ENCODE data around the gene EGFL7. TPM values are rescaled to one million over a fixed set of nuclear protein-coding genes. Genes with fewer than 3 reads are reported as not detected.

The EGFL7 gene
- total RNA-seq, 1 donor from 2014 or later, result 6.9 TPM

GRCh38 chr9:136659861-136660784 lies 2.6 kb upstream of the EGFL7 start:
- H3K27me3 Mint-ChIP-seq (ENCODE audit: unreplicated experiment), result peaks cover 2% of the 10 kb centered on the region
- no peak overlapping the region for H3K4me3 Mint-ChIP-seq (ENCODE audit: unreplicated experiment)
- TF ChIP-seq, protein P1, sequence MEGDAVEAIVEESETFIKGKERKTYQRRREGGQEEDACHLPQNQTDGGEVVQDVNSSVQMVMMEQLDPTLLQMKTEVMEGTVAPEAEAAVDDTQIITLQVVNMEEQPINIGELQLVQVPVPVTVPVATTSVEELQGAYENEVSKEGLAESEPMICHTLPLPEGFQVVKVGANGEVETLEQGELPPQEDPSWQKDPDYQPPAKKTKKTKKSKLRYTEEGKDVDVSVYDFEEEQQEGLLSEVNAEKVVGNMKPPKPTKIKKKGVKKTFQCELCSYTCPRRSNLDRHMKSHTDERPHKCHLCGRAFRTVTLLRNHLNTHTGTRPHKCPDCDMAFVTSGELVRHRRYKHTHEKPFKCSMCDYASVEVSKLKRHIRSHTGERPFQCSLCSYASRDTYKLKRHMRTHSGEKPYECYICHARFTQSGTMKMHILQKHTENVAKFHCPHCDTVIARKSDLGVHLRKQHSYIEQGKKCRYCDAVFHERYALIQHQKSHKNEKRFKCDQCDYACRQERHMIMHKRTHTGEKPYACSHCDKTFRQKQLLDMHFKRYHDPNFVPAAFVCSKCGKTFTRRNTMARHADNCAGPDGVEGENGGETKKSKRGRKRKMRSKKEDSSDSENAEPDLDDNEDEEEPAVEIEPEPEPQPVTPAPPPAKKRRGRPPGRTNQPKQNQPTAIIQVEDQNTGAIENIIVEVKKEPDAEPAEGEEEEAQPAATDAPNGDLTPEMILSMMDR (IDR thresholded peaks at IDR 0.05), result no peak
- H3K4me1 Mint-ChIP-seq (ENCODE audit: unreplicated experiment), result peaks cover 3% of the 10 kb centered on the region
- no peaks in the 10 kb centered on the region for H3K9me3 Mint-ChIP-seq (ENCODE audit: unreplicated experiment)
- H3K36me3 Mint-ChIP-seq (ENCODE audit: unreplicated experiment), result no peaks in the 10 kb centered on the region
- H3K27ac Mint-ChIP-seq (ENCODE audit: unreplicated experiment), result no peak overlapping the region
- no peak for DNase-seq (ENCODE audit: extremely low spot score, unreplicated experiment)

GRCh38 chr9:136660971-136661550 lies 1.7 kb upstream of the EGFL7 start:
- Mint-ChIP-seq H3K4me3 (ENCODE audit: unreplicated experiment) (no peak overlapping the region), H3K4me1 (ENCODE audit: unreplicated experiment) (peaks cover 2% of the 10 kb centered on the region), H3K36me3 (ENCODE audit: unreplicated experiment) (no peaks in the 10 kb centered on the region), H3K27ac (ENCODE audit: unreplicated experiment) (no peak overlapping the region), H3K9me3 (ENCODE audit: unreplicated experiment) (no peaks in the 10 kb centered on the region), H3K27me3 (ENCODE audit: unreplicated experiment) (peaks cover 2% of the 10 kb centered on the region)
- DNase-seq (ENCODE audit: extremely low spot score, unreplicated experiment), result no peak
- TF ChIP-seq, protein P1 (IDR thresholded peaks at IDR 0.05), result no peak

DNA sequence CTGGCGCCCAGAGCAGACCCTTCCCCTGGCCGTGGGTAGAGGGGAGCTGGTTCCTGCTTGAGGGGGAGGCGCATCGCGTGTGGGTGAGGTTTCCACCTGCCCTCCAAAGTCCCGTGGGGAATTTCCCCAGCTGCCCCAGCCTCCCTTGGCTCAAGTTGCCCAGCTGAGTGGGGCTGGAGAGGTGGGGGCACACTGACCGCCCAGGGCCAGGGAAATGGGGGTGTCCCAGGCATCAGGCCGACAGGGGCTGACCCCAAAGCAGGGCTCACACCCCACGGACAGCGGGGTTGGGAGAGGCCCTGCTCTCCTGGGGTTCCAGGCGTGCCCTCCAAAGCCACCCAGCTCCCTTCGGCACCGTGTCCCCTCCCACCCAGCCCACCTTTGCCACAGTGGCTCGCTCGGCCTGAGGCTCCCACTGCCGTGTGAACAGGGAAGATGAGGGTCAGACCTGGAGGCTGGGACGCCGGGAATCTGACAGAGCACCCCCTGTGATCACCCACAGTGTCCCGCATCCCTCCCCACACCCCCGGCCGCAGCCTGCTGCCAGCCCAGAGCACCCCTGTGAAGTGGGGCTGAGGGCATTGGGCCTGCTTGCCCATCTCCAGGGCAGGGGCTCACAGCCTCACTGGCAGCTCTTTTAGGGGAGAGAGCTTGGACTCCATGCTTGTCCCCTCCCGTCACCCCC lies 933 bp upstream of the EGFL7 start:
- no peak for DNase-seq (ENCODE audit: extremely low spot score, unreplicated experiment)
- Mint-ChIP-seq H3K4me1 (ENCODE audit: unreplicated experiment) (peaks cover 4% of the 10 kb centered on the region), H3K9me3 (ENCODE audit: unreplicated experiment) (no peaks in the 10 kb centered on the region), H3K27me3 (ENCODE audit: unreplicated experiment) (peaks cover 2% of the 10 kb centered on the region), H3K4me3 (ENCODE audit: unreplicated experiment) (no peak overlapping the region), H3K36me3 (ENCODE audit: unreplicated experiment) (no peaks in the 10 kb centered on the region), H3K27ac (ENCODE audit: unreplicated experiment) (no peak overlapping the region)
- TF ChIP-seq, protein P1 (IDR thresholded peaks at IDR 0.05), result no peak

GRCh38 chr9:136662326-136662655 lies 425 bp upstream of the EGFL7 start:
- H3K27ac Mint-ChIP-seq (ENCODE audit: unreplicated experiment), result no peak overlapping the region
- TF ChIP-seq, protein P1 (IDR thresholded peaks at IDR 0.05), result no peak
- no peaks in the 10 kb centered on the region for H3K9me3 Mint-ChIP-seq (ENCODE audit: unreplicated experiment)
- H3K4me1 Mint-ChIP-seq (ENCODE audit: unreplicated experiment), result peaks cover 5% of the 10 kb centered on the region
- peaks cover 2% of the 10 kb centered on the region for H3K27me3 Mint-ChIP-seq (ENCODE audit: unreplicated experiment)
- no peaks in the 10 kb centered on the region for H3K36me3 Mint-ChIP-seq (ENCODE audit: unreplicated experiment)
- no peak for DNase-seq (ENCODE audit: extremely low spot score, unreplicated experiment)
- H3K4me3 Mint-ChIP-seq (ENCODE audit: unreplicated experiment), result no peak overlapping the region

All from osteocyte (in vitro differentiated cells).